ENCODE data around the gene PRR23C.

DNA sequence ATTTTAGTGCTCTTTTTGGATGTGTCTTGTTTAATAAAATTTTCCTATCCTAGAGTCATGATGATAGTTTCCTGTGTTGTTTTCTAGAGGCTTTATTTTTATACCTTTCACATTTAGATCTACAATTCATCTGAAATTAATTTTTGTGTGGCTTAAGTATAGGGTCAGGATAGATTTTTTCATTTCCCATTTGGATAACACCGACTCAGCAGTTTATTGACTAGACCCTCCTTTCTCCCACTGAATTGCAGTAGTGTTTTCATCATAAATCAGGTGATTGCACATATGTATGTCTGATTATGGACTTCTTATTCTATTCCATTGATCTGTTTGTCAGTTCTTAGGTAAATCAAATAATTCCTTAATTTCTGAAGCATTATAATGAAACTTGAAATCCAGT, 49.0 kb downstream of the PRR23C start:
- TF ChIP-seq, protein P1, sequence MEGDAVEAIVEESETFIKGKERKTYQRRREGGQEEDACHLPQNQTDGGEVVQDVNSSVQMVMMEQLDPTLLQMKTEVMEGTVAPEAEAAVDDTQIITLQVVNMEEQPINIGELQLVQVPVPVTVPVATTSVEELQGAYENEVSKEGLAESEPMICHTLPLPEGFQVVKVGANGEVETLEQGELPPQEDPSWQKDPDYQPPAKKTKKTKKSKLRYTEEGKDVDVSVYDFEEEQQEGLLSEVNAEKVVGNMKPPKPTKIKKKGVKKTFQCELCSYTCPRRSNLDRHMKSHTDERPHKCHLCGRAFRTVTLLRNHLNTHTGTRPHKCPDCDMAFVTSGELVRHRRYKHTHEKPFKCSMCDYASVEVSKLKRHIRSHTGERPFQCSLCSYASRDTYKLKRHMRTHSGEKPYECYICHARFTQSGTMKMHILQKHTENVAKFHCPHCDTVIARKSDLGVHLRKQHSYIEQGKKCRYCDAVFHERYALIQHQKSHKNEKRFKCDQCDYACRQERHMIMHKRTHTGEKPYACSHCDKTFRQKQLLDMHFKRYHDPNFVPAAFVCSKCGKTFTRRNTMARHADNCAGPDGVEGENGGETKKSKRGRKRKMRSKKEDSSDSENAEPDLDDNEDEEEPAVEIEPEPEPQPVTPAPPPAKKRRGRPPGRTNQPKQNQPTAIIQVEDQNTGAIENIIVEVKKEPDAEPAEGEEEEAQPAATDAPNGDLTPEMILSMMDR (IDR thresholded peaks at IDR 0.05): no peak
- TF ChIP-seq POLR2A (IDR thresholded peaks at IDR 0.05): no peak

All from prostate gland (tissue), 2 donors.